Activated CD8-positive, alpha-beta memory T cell treated with anti-CD3 and anti-CD28 coated beads, Interleukin-2, amount 50 U/mL, for 1 hour (primary cell): ENCODE measurements around the gene PWP2.
"Not testable (repeated sequence)": the region's sequence is repeated elsewhere in the genome, so short reads cannot be mapped to it uniquely, and the experiment has no call there.

Experiments
- DNase-seq: peaks from one replicate; pipeline ENCODE4 v3.0.0-alpha.2; 2020; ENCODE audit errors: extremely low read depth

The PWP2 gene

GRCh38 chr21:44107026-44107501, at the start of gene PWP2:
Gene PWP2, plus strand, starts transcription at chr21:44107399. Its CDS starts 18 bp downstream, at chr21:44107417.
- DNase-seq: not testable (repeated sequence)

- no peak for DNase-seq
These were observed 49.1 kb upstream of the PWP2 start for GRCh38 chr21:44057960-44058651.

- DNase-seq: no peak
These were observed 48.6 kb upstream of the PWP2 start for GRCh38 chr21:44058652-44058964.

GRCh38 chr21:44058981-44059380, 48.2 kb upstream of the PWP2 start:
- DNase-seq: no peak

GRCh38 chr21:44059710-44060109, 47.5 kb upstream of the PWP2 start:
- no peak for DNase-seq

GRCh38 chr21:44062380-44062779, 44.8 kb upstream of the PWP2 start:
- no peak for DNase-seq

GRCh38 chr21:44063151-44063912, 43.9 kb upstream of the PWP2 start:
- no peak for DNase-seq

GRCh38 chr21:44064852-44065403, 42.3 kb upstream of the PWP2 start:
- no peak for DNase-seq

GRCh38 chr21:44065428-44065827, 41.8 kb upstream of the PWP2 start:
- DNase-seq: peak; percentile 88

- DNase-seq: no peak
These were observed 41.1 kb upstream of the PWP2 start for GRCh38 chr21:44066116-44066515.

- no peak for DNase-seq
These were observed 40.0 kb upstream of the PWP2 start for GRCh38 chr21:44067011-44067839.

GRCh38 chr21:44070391-44070790, 36.8 kb upstream of the PWP2 start:
- no peak for DNase-seq

- no peak for DNase-seq
These were observed 35.7 kb upstream of the PWP2 start for GRCh38 chr21:44071359-44072104.

GRCh38 chr21:44072111-44072510, 35.1 kb upstream of the PWP2 start:
- DNase-seq: no peak

- DNase-seq: no peak
These were observed 32.8 kb upstream of the PWP2 start for GRCh38 chr21:44074315-44074958.

- no peak for DNase-seq
These were observed 30.9 kb upstream of the PWP2 start for GRCh38 chr21:44076316-44076715.

- DNase-seq: no peak
These were observed 28.7 kb upstream of the PWP2 start for GRCh38 chr21:44078411-44078981.

GRCh38 chr21:44079446-44079845, 27.8 kb upstream of the PWP2 start:
- no peak for DNase-seq

GRCh38 chr21:44079846-44080245, 27.4 kb upstream of the PWP2 start:
- no peak for DNase-seq

- DNase-seq: no peak
These were observed 24.4 kb upstream of the PWP2 start for GRCh38 chr21:44082648-44083440.
